GM19452 (cell line): ENCODE data around the gene CAPZB.

Source experiments
- ATAC-seq: cut with Tn5 transposase; IDR thresholded peaks from one replicate; pipeline ENCODE4 v1.9.1; 2021; ENCODE audit not compliant: unreplicated experiment

CAPZB gene

GRCh38 chr1:19410393-19410792 is 74.9 kb downstream of the CAPZB start:
- no peak for ATAC-seq

GRCh38 chr1:19409477-19410341 is 75.6 kb downstream of the CAPZB start:
- no peak for ATAC-seq

- ATAC-seq, result no peak
Observed at GRCh38 chr1:19407494-19408096, 77.7 kb downstream of the CAPZB start.

- ATAC-seq, result no peak
Observed at GRCh38 chr1:19406680-19407079, 78.7 kb downstream of the CAPZB start.

GRCh38 chr1:19405761-19406487 is 79.4 kb downstream of the CAPZB start:
- ATAC-seq, result no peak

DNA sequence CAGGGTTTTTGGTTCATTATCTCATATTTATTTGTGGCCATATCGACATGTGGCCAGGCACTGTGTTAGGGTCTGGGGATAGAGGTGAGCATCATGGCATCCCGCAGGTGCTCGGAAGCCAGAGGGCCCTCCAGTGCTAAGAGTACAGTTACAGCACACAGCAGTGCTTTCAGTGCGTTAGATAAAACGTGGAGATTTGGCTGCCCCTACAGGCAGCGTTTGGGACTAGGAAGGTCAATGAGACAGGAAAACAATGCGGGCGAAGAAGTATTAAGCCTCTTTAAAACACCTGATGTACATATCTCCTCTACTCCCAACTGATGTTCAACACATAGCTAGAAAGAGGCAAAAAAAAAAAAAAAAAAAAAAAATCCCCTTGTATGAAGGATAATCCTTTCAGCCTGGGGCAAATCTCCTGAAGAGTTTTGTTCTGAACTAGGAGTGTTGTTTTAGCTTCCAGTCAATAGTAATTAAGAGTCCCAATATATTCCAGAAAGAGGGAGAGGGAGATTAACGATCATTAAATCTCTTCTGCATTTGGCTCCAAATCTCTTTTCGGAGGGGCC is 80.1 kb downstream of the CAPZB start:
- no peak for ATAC-seq

DNA sequence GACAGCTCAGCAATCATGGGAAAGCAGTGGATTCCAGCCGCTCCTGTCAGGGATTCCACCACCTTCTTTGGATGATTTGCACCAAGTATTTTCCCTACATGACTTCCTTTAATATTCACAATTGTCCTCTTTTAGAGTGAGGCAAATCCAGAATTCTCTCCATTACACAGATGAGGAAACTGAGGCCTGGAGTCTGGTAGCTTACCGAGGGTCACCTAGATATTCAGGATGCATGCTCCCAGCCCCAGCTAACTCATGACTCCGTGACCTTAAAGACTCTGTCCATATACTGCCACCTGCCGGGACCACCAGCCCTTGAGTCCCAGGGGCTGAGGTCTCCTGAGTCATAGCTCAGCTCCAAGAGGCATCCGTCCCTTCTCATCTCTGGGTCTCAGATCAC is 80.6 kb downstream of the CAPZB start:
- no peak for ATAC-seq

DNA sequence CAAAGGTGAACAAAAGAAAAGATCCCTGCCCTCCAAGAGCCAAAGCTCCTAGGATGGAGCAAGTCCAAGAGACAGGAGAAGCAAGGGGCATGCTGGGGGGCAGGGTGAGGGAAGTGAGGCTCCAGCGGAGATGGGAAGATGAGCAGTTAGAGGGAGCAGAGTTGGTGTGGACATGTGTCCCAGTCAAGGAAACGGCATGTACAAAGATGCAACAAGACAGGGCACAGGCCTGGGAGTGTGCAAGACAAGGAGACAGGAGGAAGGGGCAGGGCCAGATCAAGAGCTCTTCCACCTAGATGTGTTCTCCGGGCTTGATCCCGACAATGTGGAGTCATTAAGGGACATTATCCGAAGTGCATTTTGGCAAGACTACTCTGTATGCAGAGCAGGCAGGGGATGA is 82.1 kb downstream of the CAPZB start:
- ATAC-seq, result no peak

- no peak for ATAC-seq
Observed at GRCh38 chr1:19402031-19402813, 83.1 kb downstream of the CAPZB start.

DNA sequence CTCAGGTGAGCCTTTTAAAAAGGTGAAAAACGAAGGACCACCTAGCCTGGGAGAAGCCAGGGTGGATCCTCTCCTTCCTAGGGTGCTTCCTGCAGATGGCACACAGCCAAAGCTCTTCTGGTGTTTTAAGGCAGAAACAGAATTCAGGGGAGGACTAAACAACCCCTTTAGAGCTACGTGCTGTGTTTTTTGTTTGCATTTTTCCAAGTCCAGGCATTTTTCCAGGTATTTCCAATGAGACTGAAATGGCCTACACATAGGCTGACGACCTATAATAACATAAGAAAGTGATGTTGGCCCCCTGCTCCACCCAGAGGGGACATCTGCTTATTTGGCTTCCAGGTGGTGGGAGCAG is 83.8 kb downstream of the CAPZB start:
- ATAC-seq, result no peak

- no peak for ATAC-seq
Observed at GRCh38 chr1:19400875-19401534, 84.3 kb downstream of the CAPZB start.

GRCh38 chr1:19400192-19400611 is 85.1 kb downstream of the CAPZB start:
- ATAC-seq, result no peak

DNA sequence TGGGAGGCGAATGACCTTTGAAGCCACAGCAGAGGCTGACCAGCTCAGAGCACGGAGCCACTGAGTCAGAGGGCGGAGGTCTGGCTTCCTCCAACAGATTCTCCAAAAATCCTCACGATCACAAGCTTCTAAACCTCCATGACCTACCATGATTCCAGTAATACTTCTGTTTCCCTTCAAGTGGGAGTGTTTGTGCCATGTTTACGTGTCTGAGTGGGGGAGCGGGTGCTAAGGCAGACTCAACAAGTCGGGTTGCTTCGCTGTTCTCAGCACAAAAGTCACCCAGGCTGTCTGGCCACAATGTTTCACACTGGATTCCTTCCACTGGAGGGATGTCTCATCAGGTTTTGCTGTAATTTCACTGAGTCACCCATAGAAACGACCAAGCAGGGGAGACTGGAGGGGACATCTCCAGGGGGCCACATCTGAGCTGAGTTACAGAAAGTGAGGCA is 87.0 kb downstream of the CAPZB start:
- ATAC-seq, result no peak

DNA sequence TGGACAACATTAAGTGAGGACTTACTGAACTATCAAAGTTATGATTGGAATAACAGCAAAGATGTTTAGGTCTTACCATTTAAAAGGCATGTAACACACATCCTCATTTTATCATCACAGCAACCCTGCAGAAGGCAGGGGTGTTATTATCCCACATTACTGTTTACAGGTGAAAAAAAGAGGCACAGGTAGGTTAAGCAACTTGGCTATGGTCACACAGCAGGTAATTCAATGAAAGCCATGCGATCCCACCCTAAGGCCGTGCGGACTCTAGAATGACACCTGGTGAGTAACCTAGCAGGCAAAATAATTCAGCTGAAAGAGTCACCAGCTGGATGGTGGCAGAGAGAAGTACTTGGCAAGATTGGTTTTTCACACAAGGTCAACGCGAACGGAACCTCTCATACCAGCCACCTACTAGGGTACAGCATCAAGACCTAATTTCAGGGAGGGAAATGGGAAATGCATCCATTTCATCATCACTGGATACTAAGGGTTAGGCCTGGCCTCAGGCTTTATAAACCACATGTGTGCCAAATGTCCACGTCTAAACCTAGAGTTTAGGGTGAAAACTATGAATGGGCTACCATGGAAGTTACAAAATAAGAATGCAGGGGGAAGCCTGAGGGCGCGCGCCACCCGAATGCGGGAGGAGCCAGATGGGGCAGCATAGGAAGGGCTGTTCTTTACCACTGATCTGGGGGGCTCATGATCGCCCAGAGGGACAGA is 88.0 kb downstream of the CAPZB start:
- no peak for ATAC-seq

DNA sequence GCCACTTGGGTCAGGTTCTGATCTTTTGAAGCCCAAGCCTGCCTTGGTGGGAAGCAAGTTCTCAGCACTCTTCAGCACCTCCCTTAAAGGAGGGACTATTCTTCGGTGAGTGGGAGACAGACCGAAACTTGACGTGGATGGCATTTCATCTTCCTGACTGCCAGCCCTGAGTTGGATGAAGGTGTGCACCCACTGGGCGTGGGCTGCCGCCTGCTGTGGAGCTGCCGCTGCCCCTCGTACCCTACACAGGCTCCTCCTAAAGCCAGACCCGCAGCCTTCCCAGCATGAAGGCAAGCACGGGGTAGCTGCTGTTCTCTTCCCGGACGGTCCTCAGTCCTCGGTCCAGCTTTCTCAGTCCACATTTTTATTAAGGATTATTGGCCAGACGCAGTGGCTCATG is 89.1 kb downstream of the CAPZB start:
- no peak for ATAC-seq

- no peak for ATAC-seq
Observed at GRCh38 chr1:19395678-19396192, 89.6 kb downstream of the CAPZB start.

GRCh38 chr1:19393046-19393445 is 92.3 kb downstream of the CAPZB start:
- no peak for ATAC-seq

DNA sequence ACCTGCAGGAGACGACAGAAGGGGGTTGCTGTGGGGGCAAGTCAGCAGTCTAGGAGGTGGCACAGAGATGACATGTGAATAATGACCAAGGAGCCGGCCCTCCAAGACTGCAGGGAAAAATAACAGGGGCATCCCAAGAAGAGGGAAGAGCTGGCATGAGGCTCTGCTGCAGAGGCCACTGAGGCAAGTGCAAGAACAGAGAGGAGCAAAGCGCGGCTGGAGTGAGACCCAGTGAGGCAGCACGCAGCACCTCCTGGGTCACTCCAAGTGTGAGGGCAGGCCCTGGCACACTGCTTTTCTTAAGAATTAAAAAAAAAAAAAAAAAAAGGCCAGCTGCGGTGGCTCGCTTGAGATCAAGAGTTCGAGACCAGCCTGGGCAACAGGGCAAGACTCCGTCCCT is 93.1 kb downstream of the CAPZB start:
- no peak for ATAC-seq

DNA sequence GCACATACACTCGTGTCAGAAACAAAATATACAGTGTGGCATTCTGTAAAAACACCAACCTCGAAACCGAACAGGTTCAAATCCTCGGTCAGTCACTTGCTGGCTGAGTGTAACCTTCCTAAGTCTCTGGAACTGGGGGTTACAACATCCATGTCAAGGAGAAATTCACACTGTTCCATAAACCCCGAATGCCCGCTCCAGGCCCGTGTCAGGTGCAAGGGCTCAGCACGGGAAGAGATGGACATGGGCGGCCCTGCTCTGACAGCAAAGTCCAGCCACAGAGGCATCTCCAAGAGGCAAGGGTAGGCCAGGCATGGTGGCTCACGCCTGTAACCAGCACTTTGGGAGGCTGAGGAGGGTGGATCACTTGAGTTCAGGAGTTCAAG is 93.8 kb downstream of the CAPZB start:
- ATAC-seq, result no peak
